IPS-18c (cell line): ENCODE measurements around the gene HK3.
"Not testable (repeated sequence)": the region's sequence is repeated elsewhere in the genome, so short reads cannot be mapped to it uniquely, and the experiment has no call there.

Experiments
- H3K4me3 ChIP-seq: 2 replicates; pipeline ENCODE4 v1.7.0; 2013; ENCODE audit warnings: low read depth, mild to moderate bottlenecking, low read length, moderate library complexity; ENCODE audit not compliant: insufficient read depth
- H3K9me3 ChIP-seq: one replicate; pipeline ENCODE4 v1.6.1; 2013; ENCODE audit warnings: mild to moderate bottlenecking, low read length, moderate library complexity; ENCODE audit not compliant: control insufficient read depth, insufficient read depth

HK3 gene

DNA sequence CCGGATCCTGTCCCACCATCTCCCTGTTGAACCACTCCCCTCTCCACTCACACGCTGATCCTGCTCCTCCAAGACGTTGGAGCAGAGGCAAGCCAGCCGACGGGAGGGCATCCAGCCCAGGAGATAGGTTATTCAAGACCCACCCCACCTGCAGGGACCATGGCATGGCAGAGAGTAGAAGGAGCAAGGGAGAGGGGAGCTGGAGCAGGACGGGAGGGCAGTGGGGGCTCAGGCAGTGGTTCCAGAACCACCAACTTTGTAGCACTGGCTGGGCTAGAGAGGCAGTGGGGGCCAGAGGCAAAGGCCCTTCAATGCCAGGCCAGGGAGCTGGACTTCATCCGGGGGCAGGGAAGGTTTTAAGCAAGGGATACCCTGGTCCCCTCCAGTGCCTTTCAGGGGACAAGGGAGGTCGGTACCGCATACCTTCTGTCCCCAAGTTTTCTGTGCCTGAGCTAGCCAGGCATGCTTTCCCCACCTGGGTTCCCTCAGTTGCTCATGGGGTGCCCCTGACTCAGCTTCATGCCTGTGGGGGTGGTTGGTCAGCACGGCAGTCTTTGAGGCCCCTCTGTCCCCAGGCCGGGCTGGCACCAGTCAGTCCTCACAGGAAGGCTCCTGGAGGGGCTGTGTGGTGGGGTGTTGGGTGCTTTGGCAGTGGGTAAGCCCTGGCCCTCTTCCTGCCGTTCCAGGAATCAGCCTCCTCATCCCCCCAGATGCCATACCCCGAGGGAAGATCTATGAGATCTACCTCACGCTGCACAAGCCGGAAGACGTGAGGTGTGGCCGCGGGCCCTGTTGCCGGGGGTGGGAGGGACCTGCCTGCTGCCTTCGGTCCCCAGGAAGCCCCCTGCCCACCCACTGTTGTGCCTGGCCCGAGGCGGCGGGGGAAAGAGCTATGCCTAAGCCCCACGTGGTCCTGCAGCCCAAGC, 22.4 kb downstream of the HK3 start:
- Histone ChIP-seq H3K9me3 (no peaks in the 10 kb centered on the region), H3K4me3 (no peak overlapping the region)

DNA sequence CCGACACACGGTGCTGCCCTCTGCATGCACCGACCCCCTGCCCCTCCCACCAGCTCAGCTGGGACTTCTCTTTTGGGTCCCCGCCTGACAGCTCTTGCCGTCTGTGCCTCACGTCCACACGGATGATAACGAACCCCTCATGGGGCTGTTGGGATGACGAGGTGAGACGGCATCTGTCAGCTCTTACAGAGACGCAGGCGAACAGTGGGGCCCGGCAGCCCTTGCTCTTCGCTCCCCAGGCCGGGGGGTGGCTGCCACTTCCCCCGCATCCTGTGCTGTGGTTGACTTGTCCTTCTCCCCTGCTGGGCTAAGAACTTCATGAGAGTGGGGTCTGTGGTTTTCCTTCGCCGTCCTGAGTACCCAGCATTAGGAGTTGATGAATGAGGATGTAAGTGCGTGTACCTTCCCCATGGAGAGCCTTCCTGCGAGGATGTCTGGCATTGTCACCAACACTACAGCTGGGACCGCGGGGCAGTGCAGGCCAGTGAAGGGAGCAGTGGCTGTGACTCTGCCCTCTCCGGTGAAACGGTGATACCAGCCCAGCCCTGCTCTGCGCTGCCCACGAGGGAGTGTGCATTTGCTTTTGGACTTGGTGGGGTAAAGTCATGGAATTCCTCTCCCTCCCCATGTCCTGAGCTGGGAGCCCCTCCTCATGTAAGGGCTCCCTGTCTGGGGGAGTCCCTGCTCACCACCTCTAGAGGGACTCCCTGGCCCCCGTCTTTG, 23.2 kb downstream of the HK3 start:
- Histone ChIP-seq H3K9me3 (no peaks in the 10 kb centered on the region), H3K4me3 (no peak overlapping the region)

DNA sequence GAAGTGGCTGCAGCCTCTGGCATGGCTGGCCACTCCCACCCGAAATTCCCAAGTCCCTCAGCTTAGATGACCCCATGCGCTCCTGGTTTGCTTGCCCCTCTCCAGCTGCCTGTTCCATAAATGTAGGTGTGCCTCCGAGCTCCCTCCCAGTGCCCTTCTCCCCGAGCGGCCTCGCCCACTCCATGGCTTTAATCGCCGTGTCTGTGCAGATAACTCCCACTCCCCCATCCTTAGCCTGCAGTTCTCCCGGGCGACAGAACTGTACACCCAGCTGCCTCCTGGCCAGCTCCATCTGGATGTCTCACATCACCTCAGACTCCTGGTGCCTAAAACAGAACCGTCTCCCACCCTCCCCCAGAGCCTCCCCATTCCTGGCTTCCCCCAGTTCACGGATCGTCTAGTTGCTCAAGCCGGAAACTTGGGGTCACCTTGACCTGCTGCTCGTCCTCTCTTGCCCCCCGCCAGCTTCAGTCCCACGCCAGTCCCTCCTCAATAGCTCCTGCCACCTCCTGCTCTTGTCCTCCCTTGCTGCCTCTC, 24.1 kb downstream of the HK3 start:
- H3K9me3 ChIP-seq: no peaks in the 10 kb centered on the region
- H3K4me3 ChIP-seq: no peak overlapping the region

DNA sequence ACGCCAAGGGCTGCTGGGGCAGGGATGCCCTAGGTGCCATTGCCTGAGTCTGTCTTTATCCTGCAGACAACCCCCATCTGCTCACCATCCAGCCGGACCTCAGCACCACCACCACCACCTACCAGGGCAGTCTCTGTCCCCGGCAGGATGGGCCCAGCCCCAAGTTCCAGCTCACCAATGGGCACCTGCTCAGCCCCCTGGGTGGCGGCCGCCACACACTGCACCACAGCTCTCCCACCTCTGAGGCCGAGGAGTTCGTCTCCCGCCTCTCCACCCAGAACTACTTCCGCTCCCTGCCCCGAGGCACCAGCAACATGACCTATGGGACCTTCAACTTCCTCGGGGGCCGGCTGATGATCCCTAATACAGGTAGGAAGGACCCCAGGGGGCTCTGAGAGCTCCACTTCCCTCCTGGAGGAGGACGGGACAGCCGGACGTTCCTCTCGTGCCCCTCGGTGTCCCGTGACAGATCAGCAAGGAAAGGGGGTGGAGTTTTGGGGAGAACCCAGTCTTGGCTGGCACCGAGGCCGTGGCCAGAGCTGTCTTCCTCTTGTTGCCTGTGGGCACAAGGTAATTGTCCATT, 24.9 kb downstream of the HK3 start:
- Histone ChIP-seq H3K4me3 (no peak overlapping the region), H3K9me3 (no peaks in the 10 kb centered on the region)

DNA sequence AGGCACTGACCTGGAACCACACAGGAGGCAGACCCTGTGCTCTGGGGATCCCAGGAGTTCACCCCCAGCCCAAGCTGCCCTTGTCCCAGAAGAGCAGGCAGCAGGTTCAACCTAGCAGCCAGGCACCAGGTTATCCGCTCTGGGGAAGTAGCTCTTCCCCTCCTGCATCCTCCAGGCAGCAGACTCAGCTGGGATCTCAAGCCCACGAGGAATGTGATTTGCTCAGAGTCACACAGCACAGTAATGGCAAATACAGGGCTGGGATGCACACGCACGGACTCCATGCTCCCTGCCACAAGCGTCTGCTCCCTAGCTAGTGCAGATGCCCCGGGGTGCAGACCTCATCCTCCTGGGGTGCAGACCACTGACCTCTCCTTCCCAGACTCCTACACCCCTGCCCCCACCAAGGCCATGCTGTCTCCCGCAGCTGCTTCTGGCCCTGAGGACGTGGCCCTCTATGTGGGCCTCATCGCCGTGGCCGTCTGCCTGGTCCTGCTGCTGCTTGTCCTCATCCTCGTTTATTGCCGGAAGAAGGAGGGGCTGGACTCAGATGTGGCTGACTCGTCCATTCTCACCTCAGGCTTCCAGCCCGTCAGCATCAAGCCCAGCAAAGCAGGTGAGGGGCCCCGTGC, 25.5 kb downstream of the HK3 start:
- H3K4me3 ChIP-seq: no peak overlapping the region
- H3K9me3 ChIP-seq: no peaks in the 10 kb centered on the region

DNA sequence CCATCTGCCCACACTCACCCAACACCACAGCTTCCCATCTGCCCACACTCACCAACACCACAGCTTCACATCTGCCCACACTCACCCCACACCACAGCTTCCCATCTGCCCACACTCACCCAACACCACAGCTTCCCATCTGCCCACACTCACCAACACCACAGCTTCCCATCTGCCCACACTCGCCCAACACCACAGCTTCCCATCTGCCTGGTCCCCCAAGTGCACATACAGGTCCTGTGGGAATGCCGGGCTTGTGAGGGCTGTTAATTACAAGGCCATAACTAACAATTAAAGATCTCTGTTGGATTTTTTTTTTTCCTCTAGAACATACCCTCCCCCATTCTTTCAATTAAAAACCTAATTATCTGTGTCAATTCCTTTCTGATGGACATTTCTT, 26.1 kb downstream of the HK3 start:
- not testable (repeated sequence) for H3K4me3 ChIP-seq, H3K9me3 ChIP-seq

DNA sequence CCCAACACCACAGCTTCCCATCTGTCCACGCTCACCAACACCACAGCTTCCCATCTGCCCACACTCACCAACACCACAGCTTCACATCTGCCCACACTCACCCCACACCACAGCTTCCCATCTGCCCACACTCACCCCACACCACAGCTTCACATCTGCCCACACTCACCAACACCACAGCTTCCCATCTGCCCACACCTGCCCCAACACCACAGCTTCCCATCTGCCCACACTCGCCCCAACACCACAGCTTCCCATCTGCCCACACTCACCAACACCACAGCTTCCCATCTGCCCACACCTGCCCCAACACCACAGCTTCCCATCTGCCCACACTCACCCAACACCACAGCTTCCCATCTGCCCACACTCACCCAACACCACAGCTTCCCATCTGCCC, 26.6 kb downstream of the HK3 start:
- not testable (repeated sequence) for H3K9me3 ChIP-seq

DNA sequence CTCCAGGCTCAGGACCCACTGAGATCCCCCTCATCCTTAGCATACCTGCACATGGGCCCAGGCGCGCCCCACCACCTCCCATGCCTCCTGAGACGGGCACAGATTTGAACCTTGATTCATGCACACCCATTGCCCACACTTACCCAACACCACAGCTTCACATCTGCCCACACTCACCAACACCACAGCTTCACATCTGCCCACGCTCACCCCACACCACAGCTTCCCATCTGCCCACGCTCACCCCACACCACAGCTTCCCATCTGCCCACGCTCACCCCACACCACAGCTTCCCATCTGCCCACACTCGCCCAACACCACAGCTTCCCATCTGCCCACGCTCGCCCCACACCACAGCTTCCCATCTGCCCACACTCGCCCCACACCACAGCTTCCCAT, 28.5 kb downstream of the HK3 start:
- H3K9me3 ChIP-seq, H3K4me3 ChIP-seq: not testable (repeated sequence)

More for the DNA sequence above, 26.6 kb downstream of the HK3 start:
- H3K4me3 ChIP-seq: not testable (repeated sequence)

DNA sequence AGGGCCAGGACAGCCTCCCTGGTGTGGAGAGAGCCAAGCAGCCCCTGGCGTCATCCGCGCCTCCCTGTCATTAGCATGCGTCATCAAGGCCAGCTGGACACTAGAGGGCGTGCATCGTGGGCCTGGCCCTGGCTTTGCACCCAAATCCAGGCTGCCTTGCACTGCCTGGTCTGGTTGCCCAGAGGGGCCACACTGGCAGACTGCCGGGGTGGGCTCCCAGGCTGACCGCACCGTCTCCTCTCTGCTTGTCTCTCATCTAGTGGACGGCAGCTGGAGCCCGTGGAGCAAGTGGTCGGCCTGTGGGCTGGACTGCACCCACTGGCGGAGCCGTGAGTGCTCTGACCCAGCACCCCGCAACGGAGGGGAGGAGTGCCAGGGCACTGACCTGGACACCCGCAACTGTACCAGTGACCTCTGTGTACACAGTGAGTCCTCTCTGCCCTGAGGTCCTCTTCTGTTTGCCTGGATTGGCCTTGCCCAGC, 29.0 kb downstream of the HK3 start:
- Histone ChIP-seq H3K9me3 (no peaks in the 10 kb centered on the region), H3K4me3 (no peak overlapping the region)

DNA sequence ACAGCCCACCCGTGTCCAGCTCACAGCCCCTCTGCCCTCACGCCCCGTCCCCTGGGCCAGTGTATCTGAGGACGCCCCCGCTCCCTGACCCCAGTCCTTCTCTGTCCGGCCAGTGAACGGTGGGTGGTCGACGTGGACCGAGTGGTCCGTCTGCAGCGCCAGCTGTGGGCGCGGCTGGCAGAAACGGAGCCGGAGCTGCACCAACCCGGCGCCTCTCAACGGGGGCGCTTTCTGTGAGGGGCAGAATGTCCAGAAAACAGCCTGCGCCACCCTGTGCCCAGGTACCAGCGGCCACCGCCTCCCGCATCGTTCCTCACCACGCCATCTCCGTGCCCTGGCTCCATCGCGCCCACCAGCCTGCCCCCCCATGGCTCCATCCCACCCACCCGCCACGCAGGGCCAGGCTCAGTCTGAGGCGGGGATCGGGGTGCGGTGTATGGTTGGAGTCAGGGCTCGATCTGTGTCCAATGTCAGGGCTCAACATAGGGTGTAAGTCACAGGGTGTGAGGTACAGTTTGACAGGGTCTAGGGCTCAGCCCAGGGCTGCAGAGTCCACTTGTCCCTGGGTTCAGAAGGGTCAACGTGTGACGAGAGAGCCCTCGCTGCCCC, 29.5 kb downstream of the HK3 start:
- H3K4me3 ChIP-seq: no peak overlapping the region
- no peaks in the 10 kb centered on the region for H3K9me3 ChIP-seq

DNA sequence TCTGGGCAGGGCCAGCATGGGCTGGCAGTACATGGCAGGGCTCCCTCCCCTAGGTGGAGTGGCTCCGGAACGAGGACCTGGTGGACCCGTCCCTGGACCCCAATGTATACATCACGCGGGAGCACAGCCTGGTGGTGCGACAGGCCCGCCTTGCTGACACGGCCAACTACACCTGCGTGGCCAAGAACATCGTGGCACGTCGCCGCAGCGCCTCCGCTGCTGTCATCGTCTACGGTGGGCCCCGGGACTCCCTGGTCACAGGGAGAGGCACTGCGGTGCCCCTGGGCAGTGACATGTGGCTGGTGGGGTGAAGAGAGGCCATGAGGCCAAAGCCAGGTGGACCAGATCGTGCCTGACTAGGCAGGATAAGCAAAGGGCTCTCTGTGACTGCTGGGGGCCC, 30.4 kb downstream of the HK3 start:
- Histone ChIP-seq H3K9me3 (no peaks in the 10 kb centered on the region), H3K4me3 (no peak overlapping the region)

DNA sequence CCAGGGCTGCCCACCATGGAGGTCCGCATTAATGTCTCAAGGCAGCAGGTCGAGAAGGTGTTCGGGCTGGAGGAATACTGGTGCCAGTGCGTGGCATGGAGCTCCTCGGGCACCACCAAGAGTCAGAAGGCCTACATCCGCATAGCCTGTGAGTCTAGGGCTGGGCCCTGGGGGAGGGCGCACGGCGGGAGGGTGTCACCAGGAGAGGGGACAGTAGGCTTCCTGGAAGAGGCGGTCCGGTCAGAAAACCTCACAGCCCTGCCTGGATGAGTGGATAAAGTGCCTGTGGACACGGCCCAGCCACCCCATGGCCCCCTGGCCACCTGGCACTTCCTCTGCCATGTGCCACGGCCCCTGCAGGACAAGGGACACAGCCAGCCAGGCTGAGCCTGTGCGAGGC, 31.0 kb downstream of the HK3 start:
- no peak overlapping the region for H3K4me3 ChIP-seq
- H3K9me3 ChIP-seq: no peaks in the 10 kb centered on the region

DNA sequence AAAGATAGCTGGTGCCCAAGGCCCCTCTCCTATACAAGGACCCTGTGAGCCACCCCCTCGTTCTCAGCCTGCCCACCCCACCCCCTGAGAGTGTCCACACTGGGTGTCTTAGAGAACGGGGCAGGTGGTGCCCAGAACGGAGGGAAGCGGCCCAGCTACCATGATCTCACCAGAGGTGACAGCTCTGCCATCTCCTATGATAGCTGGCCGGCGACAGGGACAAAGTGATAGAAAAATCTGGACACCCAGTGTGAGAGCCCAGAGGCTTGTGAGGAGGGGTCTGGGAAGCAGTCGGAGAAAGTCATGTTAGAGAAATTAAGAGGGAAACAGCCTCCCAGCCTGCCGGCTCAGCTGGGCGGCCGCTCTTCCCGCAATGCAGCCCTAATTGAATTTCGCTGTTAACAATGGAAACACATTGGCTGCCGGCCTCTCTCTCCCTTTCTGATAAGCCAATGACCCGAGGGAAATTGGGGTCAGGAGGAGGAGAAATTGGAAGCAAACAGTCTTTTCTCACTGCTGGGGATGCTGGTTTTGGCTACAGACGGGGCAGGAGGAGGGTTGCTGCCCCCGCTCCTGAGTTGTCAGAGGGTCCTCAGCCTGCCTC, 32.3 kb downstream of the HK3 start:
- Histone ChIP-seq H3K4me3 (no peak overlapping the region), H3K9me3 (no peaks in the 10 kb centered on the region)

DNA sequence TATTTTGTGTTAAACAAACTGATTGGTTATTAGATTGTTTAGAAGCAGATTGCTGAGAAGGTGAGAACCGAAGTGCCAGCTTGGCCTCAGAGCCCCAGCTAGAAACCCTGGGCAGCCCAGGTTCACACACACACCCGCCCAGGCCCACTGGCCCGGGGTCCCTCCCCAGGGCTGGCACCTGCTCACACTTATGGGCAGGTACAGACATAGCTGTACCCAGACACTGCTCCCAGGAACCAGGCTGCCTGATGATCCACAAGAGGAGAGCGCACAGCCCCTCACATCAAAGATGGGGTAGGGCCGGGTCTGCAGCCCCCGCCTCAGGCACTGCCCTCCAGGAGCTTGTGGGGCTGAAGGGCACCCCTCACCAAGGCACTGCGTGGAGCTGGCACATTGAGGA, 33.2 kb downstream of the HK3 start:
- Histone ChIP-seq H3K9me3 (no peaks in the 10 kb centered on the region), H3K4me3 (no peak overlapping the region)

DNA sequence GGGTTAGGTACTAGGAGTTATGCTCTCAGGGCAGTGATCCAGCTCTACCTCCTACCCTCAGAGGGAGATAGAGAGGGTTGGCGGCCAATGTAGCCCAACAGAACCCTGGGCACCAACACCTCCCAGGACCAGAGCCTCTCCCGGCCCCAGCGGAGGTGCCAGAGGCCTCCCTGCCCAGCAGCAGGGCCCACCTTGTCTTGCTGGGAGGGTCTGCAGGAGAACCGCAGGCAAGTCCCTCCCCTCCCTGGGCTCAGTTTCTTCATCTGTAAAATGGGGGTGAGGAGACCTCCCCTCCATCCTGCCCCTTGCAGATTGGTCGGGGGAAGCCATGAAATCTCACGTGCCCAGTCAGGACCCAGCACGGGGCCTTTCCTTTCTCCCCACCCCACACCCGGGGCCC, 34.4 kb downstream of the HK3 start:
- no peak overlapping the region for H3K4me3 ChIP-seq
- H3K9me3 ChIP-seq: no peaks in the 10 kb centered on the region

DNA sequence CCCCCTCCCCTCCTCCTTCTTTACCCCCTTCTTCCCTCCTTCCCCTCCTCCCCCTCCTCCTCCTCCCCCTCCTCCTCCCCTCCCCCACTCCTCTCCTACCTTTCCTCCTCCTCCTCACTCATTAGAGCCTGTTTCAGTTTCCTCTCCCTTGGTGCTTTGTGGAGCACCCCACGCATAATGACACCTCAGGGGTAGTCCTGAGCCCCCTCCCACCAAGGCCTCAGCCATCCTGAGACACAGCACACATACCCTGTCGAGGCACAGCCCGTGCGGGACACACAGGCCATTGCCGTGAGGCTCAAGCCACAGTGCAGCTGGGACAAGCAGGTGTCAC, 35.4 kb downstream of the HK3 start:
- Histone ChIP-seq H3K4me3 (no peak overlapping the region), H3K9me3 (no peaks in the 10 kb centered on the region)
